Heart right ventricle (tissue), 16 donors: ENCODE measurements around the gene PSD4. TPM values are rescaled to one million over a fixed set of nuclear protein-coding genes. Genes with fewer than 3 reads are reported as not detected.

Experiments used
- ATAC-seq, 8 donors: fragments of 200-7000 bp; cut with Tn5 transposase; one replicate each; pipeline ENCODE4 v1.9.1; 2020; ENCODE audit warnings: mild to moderate bottlenecking in 8 of 8, moderate library complexity in 8 of 8, moderate number of reproducible peaks in 1 of 8
- DNase-seq, 2 donors: peaks; one replicate each; pipeline ENCODE4 v3.0.0-alpha.2; 2020
- H3K27ac ChIP-seq, 10 donors: fragments of 200-600 bp; sonication (generic) in 2 of 10; one replicate each; pipeline versions ENCODE4 v1.5.0 to v1.8.0; 2020 to 2022; ENCODE audit warnings: mild to moderate bottlenecking in 3 of 10
- H3K27me3 ChIP-seq, 7 donors: fragments of 200-600 bp; one replicate each; pipeline ENCODE4 v1.8.0; 2021 to 2022; ENCODE audit warnings: mild to moderate bottlenecking in 2 of 7
- H3K36me3 ChIP-seq, 9 donors: fragments of 200-600 bp; sonication (generic) in 1 of 9; one replicate each; pipeline versions ENCODE4 v1.5.0 to v1.8.0; 2020 to 2022; ENCODE audit warnings: mild to moderate bottlenecking in 2 of 9
- H3K4me1 ChIP-seq, 9 donors: fragments of 200-600 bp; sonication (generic) in 1 of 9; one replicate each; pipeline versions ENCODE4 v1.5.0 to v1.8.0; 2020 to 2022; ENCODE audit warnings: mild to moderate bottlenecking in 4 of 9
- H3K4me3 ChIP-seq, 10 donors: fragments of 200-600 bp; sonication (generic) in 2 of 10; one replicate each; pipeline versions ENCODE4 v1.5.0 to v1.8.0; 2020 to 2022; ENCODE audit warnings: mild to moderate bottlenecking in 7 of 10, moderate library complexity in 2 of 10
- H3K9me3 ChIP-seq, 11 donors: fragments of 200-600 bp in 10 of 11; sonication (generic) in 2 of 11; one replicate each; pipeline versions ENCODE4 v1.5.0 to v1.8.0; 2013 to 2022; ENCODE audit warnings: mild to moderate bottlenecking in 2 of 11, control low read depth in 1 of 11, moderate library complexity in 1 of 11
- CTCF ChIP-seq, 9 donors: fragments of 200-600 bp; sonication (generic) in 2 of 9; IDR thresholded peaks; one replicate each; pipeline versions ENCODE4 v1.5.0 to v1.8.0; 2021 to 2022; ENCODE audit warnings: antibody characterized with exemption in 9 of 9, mild to moderate bottlenecking in 5 of 9, moderate library complexity in 1 of 9
- WGBS, 2 donors: extraction: QIAGEN DNeasy Blood & Tissue Kit; methylation state at CpG; one replicate each; pipeline ENCODE4 v1.1.7; 2013; ENCODE audit warnings: inconsistent platforms in 1 of 2; 5-methylcytosine and 5-hydroxymethylcytosine counted together
- intact Hi-C, 10 donors: fragments of 100-400 bp; cut with DNase I; formaldehyde crosslinking; loops; one replicate each; pipeline versions ENCODE4 v1.11.1 to v1.14.2; 2022
- polyA plus RNA-seq, 2 donors: library from polyadenylated mRNA; stranded (reverse); fragments of 200-250 nt; gene quantifications; one replicate each; pipeline ENCODE4 v1.2.3, GENCODE V29; 2013
- total RNA-seq, 10 donors: library from RNA; stranded (reverse); fragmentation: NEBNext Ultra II Directional in 3 of 10; extraction: Animal tissue kit (Norgen Biotek cat#: 25700) in 3 of 10; gene quantifications; one replicate each; pipeline versions ENCODE4 v1.2.1 to v1.2.4, GENCODE V29; 2021 to 2023
- donor health status: Arrhythmogenic right ventricular cardiomyopathy.
- donor health status: ischemic (EF 13 %, LVEDD 7.1; RV severe dilation, severe dysfunction).
- donor health status: healthy with polysubstance abuse.
- donor health status: DM: no; HTN: yes; CAD: no.
- donor health status: DM: no; HTN: no; CAD: no.
- donor health status: ischemic (EF 25% LVEDD 6.9; RV normal size, moderate dysfunction).
- donor health status: ischemic (EF 25% LVEDD 5.7; RV mildly dilated, moderate dysfunction).
- donor health status: healthy.
- donor health status: DM: yes; HTN: yes; CAD: no.
- donor health status: Ischemic cardiomyopathy.
- donor health status: ischemic (EF 35%, LVEDD 5.7; RV mildly dilated, moderate dysfunction).
- donor health status: nonischemic (EF 11% LVEDD 7.7; RV severe dilation, severe dysfunction).
- donor health status: DM: yes; HTN: yes; CAD: no.
- donor health status: PGD.
- donor health status: ischemic (EF 29% LVEDD 5.4; RV normal size, mild dysfunction).
- donor health status: nonischemic (EF 23%, LVEDD 6.1; RV moderate dilation, normal function).

The PSD4 gene
- total and polyA plus RNA-seq, 12 donors, result 1.0 to 13.0 (median 1.7) TPM

- WGBS, 2 donors, result 66 to 77% methylated on average over 11 of the region's 11 CpGs
- H3K4me3 ChIP-seq, result peak overlapping the region in 1 of 10 donors; percentile 62
Observed at GRCh38 chr2:113175736-113176695, 2.2 kb downstream of the PSD4 start.

GRCh38 chr2:113176696-113177355, 3.1 kb downstream of the PSD4 start:
- Histone ChIP-seq H3K36me3 (no peaks in the 10 kb centered on the region), H3K27ac (peak overlapping the region in 1 of 10 donors; percentile 36), H3K4me1 (peaks cover 0 to 66% (median 0%) of the 10 kb centered on the region in 9 donors), H3K4me3 (peak overlapping the region in 1 of 10 donors; percentile 62), H3K9me3 (no peaks in the 10 kb centered on the region), H3K27me3 (peaks cover 0 to 4% (median 0%) of the 10 kb centered on the region in 7 donors)
- intact Hi-C loops, result no loop called here
- no peak for TF ChIP-seq CTCF (IDR thresholded peaks at IDR 0.05)
- no peak for DNase-seq
- ATAC-seq, result no peak
- WGBS, 2 donors, result 88 to 93% methylated on average over 7 of the region's 7 CpGs

More at GRCh38 chr2:113175736-113176695, 2.2 kb downstream of the PSD4 start:
- ATAC-seq, result no peak
- intact Hi-C loops, result no loop called here
- Histone ChIP-seq H3K36me3 (no peaks in the 10 kb centered on the region), H3K27ac (peak overlapping the region in 1 of 10 donors; percentile 91), H3K4me1 (peaks cover 0 to 58% (median 0%) of the 10 kb centered on the region in 9 donors), H3K9me3 (no peaks in the 10 kb centered on the region), H3K27me3 (peaks cover 0 to 4% (median 0%) of the 10 kb centered on the region in 7 donors)
- DNase-seq, result no peak
- no peak for TF ChIP-seq CTCF (IDR thresholded peaks at IDR 0.05)

GRCh38 chr2:113178069-113178746, 4.4 kb downstream of the PSD4 start:
- 86 to 89% methylated on average over 11 of the region's 11 CpGs for WGBS, 2 donors
- H3K4me1 ChIP-seq, result peaks cover 0 to 63% (median 0%) of the 10 kb centered on the region in 9 donors
- DNase-seq, result no peak
- no peak for ATAC-seq
- H3K27ac ChIP-seq, result no peak overlapping the region
- no peak overlapping the region for H3K4me3 ChIP-seq
- TF ChIP-seq CTCF (IDR thresholded peaks at IDR 0.05), result no peak
- intact Hi-C loops, result no loop called here
- peaks cover 0 to 11% (median 0%) of the 10 kb centered on the region in 9 donors for H3K36me3 ChIP-seq
- H3K9me3 ChIP-seq, result no peaks in the 10 kb centered on the region
- H3K27me3 ChIP-seq, result peaks cover 0 to 3% (median 0%) of the 10 kb centered on the region in 7 donors

- H3K36me3 ChIP-seq, result peaks cover 0 to 18% (median 0%) of the 10 kb centered on the region in 9 donors
- no peak for DNase-seq
- no peak overlapping the region for H3K27ac ChIP-seq
- ATAC-seq, result no peak
- no peak overlapping the region for H3K4me3 ChIP-seq
- intact Hi-C loops, result no loop called here
- H3K27me3 ChIP-seq, result peaks cover 0 to 3% (median 0%) of the 10 kb centered on the region in 7 donors
- 87 to 89% methylated on average over 4 of the region's 4 CpGs for WGBS, 2 donors
- H3K9me3 ChIP-seq, result no peaks in the 10 kb centered on the region
- TF ChIP-seq CTCF (IDR thresholded peaks at IDR 0.05), result no peak
- peaks cover 0 to 58% (median 0%) of the 10 kb centered on the region in 9 donors for H3K4me1 ChIP-seq
Observed at GRCh38 chr2:113178891-113179290, 5.1 kb downstream of the PSD4 start.
